Uterus (tissue), 4 donors: ENCODE results near the gene EEF2K. TPM values are rescaled to one million over a fixed set of nuclear protein-coding genes. Genes with fewer than 3 reads are reported as not detected.
"Not testable (repeated sequence)": the region's sequence is repeated elsewhere in the genome, so short reads cannot be mapped to it uniquely, and the experiment has no call there.

Experiments
- DNase-seq, 2 donors: peaks; one replicate each; pipeline ENCODE4 v3.0.0-alpha.2; 2019 to 2020
- H3K27ac ChIP-seq, 2 donors: fragments of 200-600 bp; sonication (generic); 1 replicate in 1 of 2; 2 replicates in 1 of 2; pipeline ENCODE4 v1.5.1; 2016 to 2018
- H3K27me3 ChIP-seq, 2 donors: fragments of 200-600 bp; sonication (generic); one replicate each; pipeline ENCODE4 v1.5.1; 2018 to 2019; ENCODE audit warnings: control low read depth in 1 of 2
- H3K36me3 ChIP-seq, 2 donors: fragments of 200-600 bp; sonication (generic); one replicate each; pipeline ENCODE4 v1.5.1; 2019; ENCODE audit warnings: control low read depth in 1 of 2
- H3K4me1 ChIP-seq, 2 donors: fragments of 200-600 bp; sonication (generic); one replicate each; pipeline ENCODE4 v1.5.1; 2018 to 2019; ENCODE audit warnings: control low read depth in 1 of 2
- H3K4me3 ChIP-seq, 2 donors: fragments of 200-600 bp; sonication (generic); 1 replicate in 1 of 2; 2 replicates in 1 of 2; pipeline ENCODE4 v1.5.1; 2018 to 2019; ENCODE audit warnings: mild to moderate bottlenecking in 1 of 2
- H3K9me3 ChIP-seq, 2 donors: fragments of 200-600 bp; sonication (generic); one replicate each; pipeline ENCODE4 v1.5.1; 2019; ENCODE audit warnings: control low read depth in 1 of 2
- CTCF ChIP-seq, 4 experiments: fragments of 200-600 bp in 2 of 4; fragments of 450-650 bp in 2 of 4; sonication (generic) in 2 of 4; IDR thresholded peaks; one replicate each; pipeline ENCODE4 v1.5.1; 2016 to 2019; ENCODE audit warnings: antibody characterized with exemption in 4 of 4, mild to moderate bottlenecking in 2 of 4, moderate library complexity in 1 of 4
- POLR2A ChIP-seq, 2 donors: fragments of 450-650 bp; IDR thresholded peaks; one replicate each; pipeline ENCODE4 v1.6.1; 2016; ENCODE audit warnings: antibody characterized with exemption in 2 of 2, mild to moderate bottlenecking in 1 of 2, moderate library complexity in 1 of 2
- intact Hi-C: fragments of 100-400 bp; cut with DNase I; formaldehyde crosslinking; loops from one replicate; pipeline ENCODE4 v1.15.1; 2023; ENCODE audit warnings: low total_unique reads
- total RNA-seq, 4 donors: library from RNA; depleted of rRNA in 3 of 4; stranded (reverse); fragments of >200 nt in 3 of 4; gene quantifications; one replicate each; pipeline versions ENCODE4 v1.1.0 to v1.2.4, GENCODE V29; 2014 to 2023
- donor health status: DM: yes; HTN: yes; CAD: no.

The EEF2K gene
- total RNA-seq, 4 donors from 2014 or later = 17.4 to 82.0 (median 35.5) TPM

- no peaks in the 10 kb centered on the region for H3K36me3 ChIP-seq
- no peaks in the 10 kb centered on the region for H3K4me1 ChIP-seq
- no peak for DNase-seq
- intact Hi-C loops = no loop called here
- H3K27ac ChIP-seq = no peak overlapping the region
- H3K9me3 ChIP-seq = no peaks in the 10 kb centered on the region
- no peak for TF ChIP-seq CTCF (IDR thresholded peaks at IDR 0.05)
- no peak for TF ChIP-seq POLR2A (IDR thresholded peaks at IDR 0.05)
- no peak overlapping the region for H3K4me3 ChIP-seq
- H3K27me3 ChIP-seq = no peaks in the 10 kb centered on the region
Observed at GRCh38 chr16:22164482-22164881, 41.6 kb upstream of the EEF2K start.

- TF ChIP-seq CTCF (IDR thresholded peaks at IDR 0.05) (no peak), POLR2A (IDR thresholded peaks at IDR 0.05) (no peak)
- H3K9me3 ChIP-seq = no peaks in the 10 kb centered on the region
- H3K36me3 ChIP-seq = no peaks in the 10 kb centered on the region
- H3K4me3 ChIP-seq = no peak overlapping the region
- intact Hi-C loops = no loop called here
- H3K27me3 ChIP-seq = no peaks in the 10 kb centered on the region
- DNase-seq = no peak
- H3K27ac ChIP-seq = no peak overlapping the region
- no peaks in the 10 kb centered on the region for H3K4me1 ChIP-seq
Observed at GRCh38 chr16:22165508-22166285, 40.4 kb upstream of the EEF2K start.

- Histone ChIP-seq H3K9me3 (no peaks in the 10 kb centered on the region), H3K4me3 (no peak overlapping the region), H3K36me3 (no peaks in the 10 kb centered on the region), H3K27me3 (no peaks in the 10 kb centered on the region), H3K4me1 (no peaks in the 10 kb centered on the region), H3K27ac (no peak overlapping the region)
- intact Hi-C loops = no loop called here
- TF ChIP-seq CTCF (IDR thresholded peaks at IDR 0.05) (no peak), POLR2A (IDR thresholded peaks at IDR 0.05) (no peak)
- DNase-seq = no peak
Observed at GRCh38 chr16:22171953-22172352, 34.1 kb upstream of the EEF2K start.

- H3K36me3 ChIP-seq, H3K27me3 ChIP-seq, DNase-seq, H3K27ac ChIP-seq, H3K4me1 ChIP-seq, H3K4me3 ChIP-seq, H3K9me3 ChIP-seq, intact Hi-C loops: not testable (repeated sequence)
Observed at GRCh38 chr16:22172642-22173041, 33.4 kb upstream of the EEF2K start.

- Histone ChIP-seq H3K9me3 (no peaks in the 10 kb centered on the region), H3K27ac (no peak overlapping the region), H3K27me3 (no peaks in the 10 kb centered on the region), H3K36me3 (no peaks in the 10 kb centered on the region), H3K4me1 (no peaks in the 10 kb centered on the region), H3K4me3 (no peak overlapping the region)
- TF ChIP-seq CTCF (IDR thresholded peaks at IDR 0.05) (no peak), POLR2A (IDR thresholded peaks at IDR 0.05) (no peak)
- intact Hi-C loops = no loop called here
- DNase-seq = no peak
Observed at GRCh38 chr16:22174642-22175041, 31.4 kb upstream of the EEF2K start.
